Thyroid gland (tissue), 4 donors: ENCODE measurements around the gene CCR8. TPM values are rescaled to one million over a fixed set of nuclear protein-coding genes. Genes with fewer than 3 reads are reported as not detected.

Experiments
- DNase-seq, 2 donors: peaks; one replicate each; pipeline ENCODE4 v3.0.0-alpha.2; 2019
- H3K27ac ChIP-seq, 3 donors: fragments of 200-600 bp; sonication (generic); 1 replicate in 2 of 3; 2 replicates in 1 of 3; pipeline ENCODE4 v1.5.1; 2016 to 2019; ENCODE audit warnings: mild to moderate bottlenecking in 1 of 3, moderate library complexity in 1 of 3
- H3K27me3 ChIP-seq: fragments of 200-600 bp; sonication (generic); one replicate; pipeline ENCODE4 v1.5.1; 2019
- H3K36me3 ChIP-seq, 2 donors: fragments of 200-600 bp; sonication (generic); one replicate each; pipeline ENCODE4 v1.5.1; 2016 to 2019
- H3K4me1 ChIP-seq, 2 donors: fragments of 200-600 bp; sonication (generic); one replicate each; pipeline ENCODE4 v1.5.1; 2017 to 2019
- H3K4me3 ChIP-seq, 3 donors: fragments of 200-600 bp; sonication (generic); replicated peaks in 1 of 3; 1 replicate in 2 of 3; 2 replicates in 1 of 3; pipeline ENCODE4 v1.5.1; 2016; ENCODE audit warnings: mild to moderate bottlenecking in 1 of 3
- H3K9me3 ChIP-seq: fragments of 200-600 bp; sonication (generic); one replicate; pipeline ENCODE4 v1.5.1; 2017
- CTCF ChIP-seq, 6 experiments: fragments of 200-600 bp in 3 of 6; fragments of 450-650 bp in 3 of 6; sonication (generic) in 3 of 6; IDR thresholded peaks; one replicate each; pipeline ENCODE4 v1.5.1; 2016 to 2019; ENCODE audit warnings: antibody characterized with exemption in 6 of 6, mild to moderate bottlenecking in 2 of 6, inconsistent platforms in 1 of 6, moderate library complexity in 1 of 6
- POLR2A ChIP-seq, 2 donors: fragments of 450-650 bp; IDR thresholded peaks; one replicate each; pipeline ENCODE4 v1.6.1; 2017; ENCODE audit warnings: antibody characterized with exemption in 2 of 2, mild to moderate bottlenecking in 2 of 2, moderate library complexity in 1 of 2
- WGBS, 2 donors: methylation state at CpG; one replicate each; pipeline ENCODE4 v1.1.5; 2017; 5-methylcytosine and 5-hydroxymethylcytosine counted together
- intact Hi-C: fragments of 100-400 bp; cut with DNase I; formaldehyde crosslinking; loops from one replicate; pipeline ENCODE4 v1.15.1; 2023
- total RNA-seq, 4 donors: library from RNA; depleted of rRNA; stranded (reverse); fragments of >200 nt; gene quantifications; one replicate each; pipeline ENCODE4 v1.2.3, GENCODE V29; 2016

The CCR8 gene
- total RNA-seq, 4 donors from 2014 or later, result not detected

- intact Hi-C loops, result loop anchor here (5.0 kb wide), 1 partner anchor 82 kb away; no protein-coding TSS in a partner anchor
- Histone ChIP-seq H3K36me3 (no peaks in the 10 kb centered on the region), H3K27ac (no peak overlapping the region), H3K4me1 (peaks cover under 1 to 17% of the 10 kb centered on the region in 2 donors), H3K9me3 (no peaks in the 10 kb centered on the region), H3K27me3 (no peaks in the 10 kb centered on the region), H3K4me3 (no peak overlapping the region)
- WGBS, 2 donors, result 85 to 89% methylated on average over 4 of the region's 4 CpGs
- TF ChIP-seq CTCF (IDR thresholded peaks at IDR 0.05), result no peak
- no peak for TF ChIP-seq POLR2A (IDR thresholded peaks at IDR 0.05)
- no peak for DNase-seq
Measured at GRCh38 chr3:39289107-39289506, 40.4 kb upstream of the CCR8 start.

- no peak for TF ChIP-seq POLR2A (IDR thresholded peaks at IDR 0.05)
- no peak for TF ChIP-seq CTCF (IDR thresholded peaks at IDR 0.05)
- Histone ChIP-seq H3K9me3 (no peaks in the 10 kb centered on the region), H3K4me1 (peaks cover 9 to 28% of the 10 kb centered on the region in 2 donors), H3K36me3 (no peaks in the 10 kb centered on the region), H3K27me3 (no peaks in the 10 kb centered on the region), H3K27ac (peak overlapping the region in 2 of 3 donors; percentile 4 to 6), H3K4me3 (no peak overlapping the region)
- intact Hi-C loops, result loop anchor here (2.0 to 5.0 kb wide), 3 partner anchors 87 to 163 kb away; no protein-coding TSS in a partner anchor
- no peak for DNase-seq
- 46 to 66% methylated on average over 4 of the region's 4 CpGs for WGBS, 2 donors
Measured at GRCh38 chr3:39290255-39290654, 39.3 kb upstream of the CCR8 start.

GRCh38 chr3:39291903-39292329 is 37.6 kb upstream of the CCR8 start:
- H3K27ac ChIP-seq, result no peak overlapping the region
- 23 to 34% methylated on average over 5 of the region's 5 CpGs for WGBS, 2 donors
- no peaks in the 10 kb centered on the region for H3K36me3 ChIP-seq
- TF ChIP-seq POLR2A (IDR thresholded peaks at IDR 0.05), result no peak
- peak; percentile 68 to 96 (median 75) for TF ChIP-seq CTCF (IDR thresholded peaks at IDR 0.05)
- intact Hi-C loops, result loop anchor here (2.0 to 5.0 kb wide), 3 partner anchors 85 to 165 kb away; no protein-coding TSS in a partner anchor
- peaks cover 9 to 30% of the 10 kb centered on the region in 2 donors for H3K4me1 ChIP-seq
- peak; percentile 52 to 67 for DNase-seq
- H3K27me3 ChIP-seq, result no peaks in the 10 kb centered on the region
- H3K9me3 ChIP-seq, result no peaks in the 10 kb centered on the region
- no peak overlapping the region for H3K4me3 ChIP-seq

- TF ChIP-seq CTCF (IDR thresholded peaks at IDR 0.05) (no peak), POLR2A (IDR thresholded peaks at IDR 0.05) (no peak)
- peaks cover 9 to 30% of the 10 kb centered on the region in 2 donors for H3K4me1 ChIP-seq
- no peaks in the 10 kb centered on the region for H3K36me3 ChIP-seq
- no peak for DNase-seq
- H3K27ac ChIP-seq, result no peak overlapping the region
- no peak overlapping the region for H3K4me3 ChIP-seq
- intact Hi-C loops, result loop anchor here (5.0 kb wide), 2 partner anchors 84 to 166 kb away; no protein-coding TSS in a partner anchor
- H3K9me3 ChIP-seq, result no peaks in the 10 kb centered on the region
- WGBS, 2 donors, result 80 to 94% methylated on average over 4 of the region's 4 CpGs
- H3K27me3 ChIP-seq, result no peaks in the 10 kb centered on the region
Measured at GRCh38 chr3:39292961-39293360, 36.5 kb upstream of the CCR8 start.

GRCh38 chr3:39294446-39295183 is 34.9 kb upstream of the CCR8 start:
- TF ChIP-seq POLR2A (IDR thresholded peaks at IDR 0.05), result no peak
- TF ChIP-seq CTCF (IDR thresholded peaks at IDR 0.05), result no peak
- Histone ChIP-seq H3K4me1 (peaks cover 9 to 30% of the 10 kb centered on the region in 2 donors), H3K9me3 (no peaks in the 10 kb centered on the region), H3K27ac (peak overlapping the region in 1 of 3 donors; percentile 57), H3K27me3 (no peaks in the 10 kb centered on the region), H3K36me3 (no peaks in the 10 kb centered on the region), H3K4me3 (no peak overlapping the region)
- intact Hi-C loops, result loop anchor here (5.0 kb wide), 2 partner anchors 83 to 167 kb away; no protein-coding TSS in a partner anchor
- WGBS, 2 donors, result 46 to 56% methylated on average over 10 of the region's 10 CpGs
- DNase-seq, result peak; percentile 14 to 35
